HG02981 (cell line): ENCODE data around the gene PCGF1.

Experiments used
- ATAC-seq: cut with Tn5 transposase; IDR thresholded peaks from one replicate; pipeline ENCODE4 v1.9.1; 2021; ENCODE audit warnings: mild to moderate bottlenecking, moderate library complexity; ENCODE audit not compliant: unreplicated experiment

PCGF1 gene

GRCh38 chr2:74507145-74507925, at the start of gene PCGF1:
Gene PCGF1, minus strand, starts transcription at chr2:74507695. Its CDS starts 27 bp downstream, at chr2:74507668.
- peak; percentile 84 for ATAC-seq

- no peak for ATAC-seq
These were observed 49.4 kb upstream of the PCGF1 start for GRCh38 chr2:74556831-74557370.

GRCh38 chr2:74556159-74556558, 48.7 kb upstream of the PCGF1 start:
- no peak for ATAC-seq

GRCh38 chr2:74555610-74556103, 48.2 kb upstream of the PCGF1 start:
- no peak for ATAC-seq

GRCh38 chr2:74554820-74555531, 47.5 kb upstream of the PCGF1 start:
- peak; percentile 30 for ATAC-seq

GRCh38 chr2:74553892-74554819, 46.7 kb upstream of the PCGF1 start, which contains the start of the genes DOK1 and LOXL3:
Gene DOK1, plus strand, starts transcription at chr2:74554720. Its CDS starts 35 bp downstream, at chr2:74554755.
Gene LOXL3, minus strand, starts transcription at chr2:74553942. Its CDS starts 1,308 bp downstream, at chr2:74552634.
- ATAC-seq, result peak; percentile 40

- no peak for ATAC-seq
These were observed 45.7 kb upstream of the PCGF1 start for GRCh38 chr2:74552914-74553811.

GRCh38 chr2:74551942-74552913, 44.7 kb upstream of the PCGF1 start:
- no peak for ATAC-seq

- no peak for ATAC-seq
These were observed 44.0 kb upstream of the PCGF1 start for GRCh38 chr2:74551530-74551929.

- no peak for ATAC-seq
These were observed 42.7 kb upstream of the PCGF1 start for GRCh38 chr2:74550231-74550630.

- ATAC-seq, result no peak
These were observed 41.7 kb upstream of the PCGF1 start for GRCh38 chr2:74548900-74549826.

- ATAC-seq, result no peak
These were observed 40.9 kb upstream of the PCGF1 start for GRCh38 chr2:74548285-74548899.

- no peak for ATAC-seq
These were observed 38.5 kb upstream of the PCGF1 start for GRCh38 chr2:74546004-74546403.

- ATAC-seq, result no peak
These were observed 37.1 kb upstream of the PCGF1 start for GRCh38 chr2:74544634-74545033.

- no peak for ATAC-seq
These were observed 35.5 kb upstream of the PCGF1 start for GRCh38 chr2:74542978-74543377.

- no peak for ATAC-seq
These were observed 32.8 kb upstream of the PCGF1 start for GRCh38 chr2:74540291-74540690.

- no peak for ATAC-seq
These were observed 31.4 kb upstream of the PCGF1 start for GRCh38 chr2:74538881-74539339.
